Measurements from ENCODE around the gene SIGLECL1. TPM values are rescaled to one million over a fixed set of nuclear protein-coding genes. Genes with fewer than 3 reads are reported as not detected.

SIGLECL1 gene
- total RNA-seq, 1 donor: not detected

DNA sequence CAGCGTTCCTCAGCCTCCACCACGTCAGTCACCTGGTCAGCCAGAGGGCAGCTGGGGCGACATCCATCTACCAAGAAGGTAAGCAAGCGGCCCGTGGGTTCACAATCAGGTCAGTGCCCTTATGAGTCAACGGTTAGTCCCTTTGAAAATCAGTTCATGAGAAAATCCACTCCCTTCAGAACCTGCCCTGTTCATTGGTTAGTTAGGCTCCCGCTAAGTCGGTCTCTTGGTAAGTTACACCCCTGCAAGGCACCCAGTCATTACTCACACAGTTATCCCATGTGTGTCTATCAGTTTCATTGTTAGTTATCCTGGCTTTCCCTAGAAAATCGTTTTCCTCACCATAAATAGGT, 564 bp downstream of the SIGLECL1 start:
- DNase-seq (ENCODE audit: low read depth): no peak
- TF ChIP-seq, protein P1, sequence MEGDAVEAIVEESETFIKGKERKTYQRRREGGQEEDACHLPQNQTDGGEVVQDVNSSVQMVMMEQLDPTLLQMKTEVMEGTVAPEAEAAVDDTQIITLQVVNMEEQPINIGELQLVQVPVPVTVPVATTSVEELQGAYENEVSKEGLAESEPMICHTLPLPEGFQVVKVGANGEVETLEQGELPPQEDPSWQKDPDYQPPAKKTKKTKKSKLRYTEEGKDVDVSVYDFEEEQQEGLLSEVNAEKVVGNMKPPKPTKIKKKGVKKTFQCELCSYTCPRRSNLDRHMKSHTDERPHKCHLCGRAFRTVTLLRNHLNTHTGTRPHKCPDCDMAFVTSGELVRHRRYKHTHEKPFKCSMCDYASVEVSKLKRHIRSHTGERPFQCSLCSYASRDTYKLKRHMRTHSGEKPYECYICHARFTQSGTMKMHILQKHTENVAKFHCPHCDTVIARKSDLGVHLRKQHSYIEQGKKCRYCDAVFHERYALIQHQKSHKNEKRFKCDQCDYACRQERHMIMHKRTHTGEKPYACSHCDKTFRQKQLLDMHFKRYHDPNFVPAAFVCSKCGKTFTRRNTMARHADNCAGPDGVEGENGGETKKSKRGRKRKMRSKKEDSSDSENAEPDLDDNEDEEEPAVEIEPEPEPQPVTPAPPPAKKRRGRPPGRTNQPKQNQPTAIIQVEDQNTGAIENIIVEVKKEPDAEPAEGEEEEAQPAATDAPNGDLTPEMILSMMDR (IDR thresholded peaks at IDR 0.05; ENCODE audit: insufficient read depth, low read length): no peak
- no peak overlapping the region for H3K4me3 ChIP-seq (ENCODE audit: low read depth, low read length)

- DNase-seq (ENCODE audit: low read depth): no peak
- no peak overlapping the region for H3K4me3 ChIP-seq (ENCODE audit: low read depth, low read length)
- TF ChIP-seq, protein P1 (IDR thresholded peaks at IDR 0.05; ENCODE audit: insufficient read depth, low read length): no peak
Measured at GRCh38 chr19:51252306-51253079, 1.6 kb downstream of the SIGLECL1 start.

DNA sequence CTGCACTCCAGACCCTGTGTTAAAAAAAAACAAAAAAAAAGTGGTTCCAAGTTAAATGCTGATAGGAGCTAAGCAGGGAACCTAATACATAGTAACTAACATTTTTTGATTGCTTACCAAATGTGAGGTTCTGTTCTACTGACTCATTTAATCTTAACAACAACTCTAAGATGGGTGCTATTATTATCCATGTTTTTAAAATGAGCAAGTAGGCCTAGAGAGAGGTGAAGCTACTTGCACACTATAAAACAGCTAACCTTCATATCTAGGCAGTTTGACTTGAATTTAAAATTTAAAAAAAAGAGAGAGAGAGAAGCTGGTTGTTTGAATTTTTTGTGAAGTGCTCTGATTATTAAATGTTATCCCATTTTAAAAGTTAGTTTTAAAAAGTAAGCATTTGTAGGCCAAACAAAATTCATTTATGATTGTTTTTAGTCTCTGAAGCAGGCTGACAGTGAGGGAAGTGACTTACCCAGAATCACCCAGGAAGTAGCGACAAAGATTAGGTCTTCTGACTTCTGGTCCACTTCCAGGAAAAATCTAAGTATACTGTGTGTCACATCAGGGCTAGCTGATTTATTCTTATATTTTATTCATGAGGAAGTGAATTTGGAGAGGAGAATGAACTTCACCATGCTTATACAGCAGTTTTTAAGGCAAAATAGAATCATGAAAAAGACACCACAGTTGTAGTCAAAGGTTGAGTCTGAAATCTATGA, 2.4 kb downstream of the SIGLECL1 start:
- TF ChIP-seq, protein P1 (IDR thresholded peaks at IDR 0.05; ENCODE audit: insufficient read depth, low read length): no peak
- H3K4me3 ChIP-seq (ENCODE audit: low read depth, low read length): no peak overlapping the region
- no peak for DNase-seq (ENCODE audit: low read depth)

DNA sequence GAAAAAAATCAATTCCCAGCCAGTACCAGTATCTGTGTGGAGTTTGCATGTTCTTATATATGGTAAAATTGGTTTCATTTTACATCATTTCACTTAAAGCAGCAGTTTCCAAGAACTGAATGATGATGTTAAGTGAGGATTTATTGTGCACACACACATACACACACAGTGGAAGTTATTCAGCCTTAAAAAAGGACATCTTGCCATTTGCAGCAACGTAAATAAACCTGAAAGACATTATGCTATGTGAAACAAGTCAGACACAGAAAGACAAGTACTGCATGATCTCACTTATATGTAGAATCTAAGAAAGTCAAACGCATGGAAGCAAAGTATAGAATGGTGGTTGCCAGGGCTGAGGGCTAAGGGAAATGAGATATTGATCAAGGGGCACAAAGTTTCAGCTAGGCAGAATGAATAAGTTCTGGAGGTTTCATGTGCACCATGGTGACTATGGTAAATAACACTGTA, 5.3 kb downstream of the SIGLECL1 start:
- TF ChIP-seq, protein P1 (IDR thresholded peaks at IDR 0.05; ENCODE audit: insufficient read depth, low read length): no peak

GRCh38 chr19:51257471-51257870, 6.6 kb downstream of the SIGLECL1 start:
- no peak overlapping the region for H3K4me3 ChIP-seq (ENCODE audit: low read depth, low read length)
- TF ChIP-seq, protein P1 (IDR thresholded peaks at IDR 0.05; ENCODE audit: insufficient read depth, low read length): no peak
- DNase-seq (ENCODE audit: low read depth): no peak

More for the DNA sequence above, 5.3 kb downstream of the SIGLECL1 start:
- DNase-seq (ENCODE audit: low read depth): no peak
- no peak overlapping the region for H3K4me3 ChIP-seq (ENCODE audit: low read depth, low read length)

DNA sequence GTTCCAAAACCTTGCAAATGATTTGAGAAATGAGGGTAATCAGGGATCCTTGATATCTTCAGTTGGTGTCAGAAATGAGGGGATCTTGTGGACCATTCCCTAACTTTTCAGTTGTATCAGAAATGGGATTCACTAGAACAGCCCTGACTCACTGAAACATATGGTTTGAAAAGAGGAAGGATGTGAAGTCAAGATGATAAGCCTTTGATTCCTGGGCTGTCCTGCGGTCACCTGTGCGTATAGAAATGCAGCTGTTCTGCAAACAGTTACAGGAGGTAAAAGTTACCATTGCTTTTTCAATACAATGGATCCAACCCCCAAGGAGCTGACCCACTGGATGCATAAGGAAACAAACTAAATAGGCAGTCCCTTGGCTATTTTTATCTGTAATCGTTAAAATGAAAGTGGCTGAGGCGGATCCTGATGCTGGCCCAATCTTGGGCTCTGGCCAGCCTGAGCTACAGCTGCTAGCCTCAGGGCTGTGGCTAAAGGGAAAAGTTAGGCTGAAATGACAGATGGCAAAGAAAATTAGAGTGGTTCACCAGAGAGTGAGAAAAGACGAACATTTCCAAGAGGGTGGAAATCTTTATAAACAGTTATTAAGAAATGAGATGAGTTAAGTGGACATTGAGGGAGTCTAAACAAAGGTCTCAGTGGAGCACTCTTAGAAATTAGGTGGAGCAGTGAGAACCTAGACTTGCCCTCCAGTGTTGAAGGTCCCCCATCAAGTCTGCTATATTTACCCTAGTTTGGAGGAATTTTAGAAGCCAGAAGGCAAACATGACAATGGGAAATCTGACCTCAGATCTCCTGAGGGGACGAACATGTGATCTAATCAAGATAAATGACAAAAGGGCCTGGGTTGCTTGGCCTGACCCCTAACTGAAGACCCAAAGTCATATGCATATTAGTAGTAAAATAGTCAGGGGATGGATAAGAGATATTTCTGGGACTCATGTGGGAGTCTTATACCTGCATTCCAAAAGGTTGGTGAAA, 7.6 kb downstream of the SIGLECL1 start:
- no peak overlapping the region for H3K4me3 ChIP-seq (ENCODE audit: low read depth, low read length)
- DNase-seq (ENCODE audit: low read depth): no peak
- TF ChIP-seq, protein P1 (IDR thresholded peaks at IDR 0.05; ENCODE audit: insufficient read depth, low read length): no peak

Data from fibroblast of the aortic adventitia (primary cell).